Stomach (tissue), 9 donors: Measurements from ENCODE around the gene ACSBG1. TPM values are rescaled to one million over a fixed set of nuclear protein-coding genes. Genes with fewer than 3 reads are reported as not detected.

Experiments
- DNase-seq, 2 donors: peaks; one replicate each; pipeline versions ENCODE4 v3.0.0 to v3.0.0-alpha.2; 2013 to 2019
- H3K27ac ChIP-seq, 5 donors: fragments of 200-600 bp in 4 of 5; sonication (generic) in 4 of 5; one replicate each; pipeline ENCODE4 v1.5.1; 2013 to 2019; ENCODE audit warnings: mild to moderate bottlenecking in 1 of 5, moderate library complexity in 1 of 5
- H3K27me3 ChIP-seq, 3 donors: fragments of 200-600 bp; sonication (generic); one replicate each; pipeline ENCODE4 v1.5.1; 2017 to 2019; ENCODE audit warnings: mixed run types in 1 of 3
- H3K36me3 ChIP-seq, 4 donors: fragments of 200-600 bp; sonication (generic); 1 replicate in 3 of 4; 2 replicates in 1 of 4; pipeline ENCODE4 v1.5.1; 2016 to 2019
- H3K4me1 ChIP-seq, 4 donors: fragments of 200-600 bp; sonication (generic); one replicate each; pipeline ENCODE4 v1.5.1; 2016 to 2019
- H3K4me3 ChIP-seq, 4 donors: fragments of 200-600 bp; sonication (generic) in 3 of 4; one replicate each; pipeline ENCODE4 v1.5.1; 2016 to 2019; ENCODE audit warnings: mild to moderate bottlenecking in 1 of 4
- H3K9me3 ChIP-seq, 4 donors: fragments of 200-600 bp; sonication (generic); one replicate each; pipeline ENCODE4 v1.5.1; 2016 to 2019
- CTCF ChIP-seq, 7 experiments: fragments of 450-650 bp in 4 of 7; fragments of 200-600 bp in 3 of 7; sonication (generic) in 3 of 7; IDR thresholded peaks; one replicate each; pipeline ENCODE4 v1.5.1; 2016 to 2019; ENCODE audit warnings: antibody characterized with exemption in 7 of 7, control low read depth in 2 of 7, mild to moderate bottlenecking in 1 of 7
- EP300 ChIP-seq: sonication (generic); formaldehyde crosslinking; IDR thresholded peaks from one replicate; pipeline ENCODE4 v1.6.1; 2017; ENCODE audit warnings: antibody characterized with exemption
- POLR2A ChIP-seq, 4 donors: fragments of 450-650 bp; IDR thresholded peaks; one replicate each; pipeline ENCODE4 v1.6.1; 2016; ENCODE audit warnings: antibody characterized with exemption in 4 of 4, control low read depth in 2 of 4, mild to moderate bottlenecking in 1 of 4, moderate library complexity in 1 of 4
- POLR2AphosphoS5 ChIP-seq, 3 donors: sonication (generic); formaldehyde crosslinking; IDR thresholded peaks; one replicate each; pipeline ENCODE4 v1.6.1; 2016; ENCODE audit warnings: antibody characterized with exemption in 3 of 3
- WGBS, 5 donors: extraction: QIAGEN DNeasy Blood & Tissue Kit in 3 of 5; methylation state at CpG; one replicate each; pipeline versions ENCODE4 v1.1.5 to v1.1.7; 2013 to 2018; 5-methylcytosine and 5-hydroxymethylcytosine counted together
- intact Hi-C: fragments of 100-400 bp; cut with DNase I; formaldehyde crosslinking; loops from one replicate; pipeline ENCODE4 v1.15.1; 2023; ENCODE audit warnings: low total_unique reads
- polyA plus RNA-seq, 3 donors: library from polyadenylated mRNA; stranded (reverse); fragments of 200-250 nt; gene quantifications; one replicate each; pipeline ENCODE4 v1.2.3, GENCODE V29; 2013
- total RNA-seq, 5 donors: library from RNA; depleted of rRNA; stranded (reverse); fragments of >200 nt; gene quantifications; one replicate each; pipeline versions ENCODE4 v1.1.0 to v1.2.3, GENCODE V29; 2014 to 2016
- donor health status: healthy with polysubstance abuse.
- donor health status: Bipolar disorder and iron deficiency.
- donor health status: healthy.

The ACSBG1 gene
- total and polyA plus RNA-seq, 8 donors = under 0.01 to 1.5 (median 0.15) TPM; not detected in 3

DNA sequence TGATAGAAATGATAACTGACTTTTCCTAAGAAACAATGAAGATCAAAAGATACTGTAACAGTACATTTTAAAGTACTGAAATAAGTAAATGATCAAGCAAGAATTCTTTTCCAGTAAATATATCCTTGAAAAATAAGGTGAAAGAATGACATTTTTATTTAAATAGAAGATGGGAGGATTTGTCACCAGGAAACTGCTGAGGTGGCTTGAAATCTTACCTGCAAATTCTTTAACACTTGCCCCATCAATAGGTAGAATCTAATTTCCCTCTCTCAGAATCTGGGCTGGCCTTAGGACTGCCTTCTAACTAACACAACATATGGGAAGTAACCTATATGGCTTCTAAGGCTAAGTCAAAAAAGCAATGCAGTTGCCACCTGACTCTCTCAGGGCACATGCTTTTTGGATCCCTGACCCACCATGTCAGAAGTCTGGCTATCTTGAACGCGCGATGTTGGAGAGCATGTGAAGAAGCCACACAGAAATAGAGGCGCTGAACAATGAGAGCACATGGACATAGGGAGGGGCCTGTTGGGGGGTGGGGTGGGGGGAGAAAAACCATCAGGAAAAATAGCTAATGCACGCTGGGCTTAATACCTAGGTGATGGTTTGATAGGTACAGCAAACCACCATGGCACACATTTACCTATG, 11.5 kb downstream of the ACSBG1 start:
- no peak for DNase-seq
- 91 to 96% (median 95%) methylated on average over 5 of the region's 5 CpGs for WGBS, 5 donors
- H3K27me3 ChIP-seq = no peaks in the 10 kb centered on the region

DNA sequence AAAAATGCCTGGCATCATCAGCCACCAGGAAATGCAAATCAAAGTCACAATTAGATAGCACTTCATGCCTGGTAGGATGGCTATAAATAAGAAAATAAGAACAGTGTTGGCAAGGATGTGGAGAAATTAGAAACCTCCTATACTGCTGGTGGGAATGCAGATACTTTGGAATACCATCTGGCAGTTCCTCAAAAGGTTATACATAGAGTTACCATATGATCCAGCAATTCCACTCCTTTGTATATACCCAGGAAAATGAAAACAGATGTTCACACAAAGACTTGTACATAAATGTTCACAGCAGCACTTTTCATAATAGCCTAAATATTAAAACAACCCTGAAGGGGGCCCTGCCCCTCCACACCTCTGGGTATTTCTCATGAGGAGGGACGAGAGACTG, 13.7 kb downstream of the ACSBG1 start:
- DNase-seq = no peak
- Histone ChIP-seq H3K4me3 (no peak overlapping the region), H3K9me3 (no peaks in the 10 kb centered on the region), H3K4me1 (peaks cover 14 to 28% (median 18%) of the 10 kb centered on the region in 4 donors), H3K27me3 (no peaks in the 10 kb centered on the region), H3K36me3 (no peaks in the 10 kb centered on the region), H3K27ac (peak overlapping the region in 1 of 5 donors; percentile 67)
- 79 to 89% (median 81%) methylated on average over 1 of the region's 1 CpG for WGBS, 5 donors
- intact Hi-C loops = no loop called here
- no peak for TF ChIP-seq POLR2A (IDR thresholded peaks at IDR 0.05)
- no peak for TF ChIP-seq POLR2AphosphoS5 (IDR thresholded peaks at IDR 0.05)
- TF ChIP-seq CTCF (IDR thresholded peaks at IDR 0.05) = no peak
- no peak for TF ChIP-seq EP300

More for the DNA sequence above, 11.5 kb downstream of the ACSBG1 start:
- Histone ChIP-seq H3K36me3 (no peaks in the 10 kb centered on the region), H3K4me3 (no peak overlapping the region), H3K9me3 (no peaks in the 10 kb centered on the region), H3K4me1 (peaks cover 0 to 12% (median under 1%) of the 10 kb centered on the region in 4 donors), H3K27ac (peak overlapping the region in 1 of 5 donors; percentile 67)
- no peak for TF ChIP-seq CTCF (IDR thresholded peaks at IDR 0.05)
- TF ChIP-seq POLR2A (IDR thresholded peaks at IDR 0.05) = no peak
- TF ChIP-seq POLR2AphosphoS5 (IDR thresholded peaks at IDR 0.05) = no peak
- no peak for TF ChIP-seq EP300
- intact Hi-C loops = no loop called here

DNA sequence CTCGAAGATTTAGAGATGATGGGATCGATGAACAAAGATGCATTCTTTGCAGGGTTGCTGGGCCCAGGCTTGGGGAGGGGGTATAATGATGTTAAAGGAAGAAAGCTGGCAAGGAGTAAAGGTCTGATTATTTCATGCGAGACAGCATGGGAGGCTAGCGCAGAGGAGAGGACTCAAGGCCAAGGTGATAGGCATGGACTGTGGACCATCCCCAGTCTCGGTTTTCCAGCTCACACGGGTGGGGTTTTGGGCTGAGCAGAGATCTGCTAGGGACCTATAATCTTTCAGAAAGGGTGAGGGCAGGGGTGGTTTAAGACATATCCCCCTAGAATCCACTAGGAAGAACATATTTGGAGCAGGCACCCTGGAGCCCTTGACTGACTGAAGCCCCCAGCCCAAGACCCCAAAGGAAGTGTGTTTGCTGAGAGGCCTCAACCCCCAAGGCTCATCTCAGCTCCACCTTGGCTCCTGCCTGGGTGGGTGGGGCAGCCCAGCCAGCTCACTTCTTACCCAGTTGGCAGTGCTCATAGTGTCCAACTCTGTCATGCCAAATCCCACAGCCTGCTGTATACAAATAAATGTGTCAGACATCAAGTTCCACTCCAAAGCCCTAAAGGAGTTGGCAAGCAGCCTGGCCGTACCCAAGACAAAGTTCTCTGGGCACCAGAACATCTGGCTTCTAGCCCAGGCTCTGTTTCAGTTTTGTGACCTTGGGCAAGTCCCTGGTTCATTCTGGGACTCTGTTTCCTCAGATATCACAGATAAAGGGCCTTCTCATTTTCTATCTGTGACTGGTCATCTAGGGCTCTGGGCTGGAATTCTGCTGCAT, 17.9 kb downstream of the ACSBG1 start:
- WGBS, 5 donors = 63 to 73% (median 71%) methylated on average over 7 of the region's 7 CpGs
- H3K27ac ChIP-seq = peak overlapping the region in 4 of 5 donors; percentile 25 to 70 (median 52)
- H3K9me3 ChIP-seq = no peaks in the 10 kb centered on the region
- no peaks in the 10 kb centered on the region for H3K36me3 ChIP-seq
- peaks cover 14 to 46% (median 31%) of the 10 kb centered on the region in 4 donors for H3K4me1 ChIP-seq
- H3K27me3 ChIP-seq = peaks cover 0 to 8% (median 0%) of the 10 kb centered on the region in 3 donors
- no peak for TF ChIP-seq POLR2A (IDR thresholded peaks at IDR 0.05)
- peak; percentile 22 to 65 (median 43) for TF ChIP-seq POLR2AphosphoS5 (IDR thresholded peaks at IDR 0.05)
- no peak overlapping the region for H3K4me3 ChIP-seq
- peak; percentile 39 to 95 for DNase-seq
- intact Hi-C loops = no loop called here

DNA sequence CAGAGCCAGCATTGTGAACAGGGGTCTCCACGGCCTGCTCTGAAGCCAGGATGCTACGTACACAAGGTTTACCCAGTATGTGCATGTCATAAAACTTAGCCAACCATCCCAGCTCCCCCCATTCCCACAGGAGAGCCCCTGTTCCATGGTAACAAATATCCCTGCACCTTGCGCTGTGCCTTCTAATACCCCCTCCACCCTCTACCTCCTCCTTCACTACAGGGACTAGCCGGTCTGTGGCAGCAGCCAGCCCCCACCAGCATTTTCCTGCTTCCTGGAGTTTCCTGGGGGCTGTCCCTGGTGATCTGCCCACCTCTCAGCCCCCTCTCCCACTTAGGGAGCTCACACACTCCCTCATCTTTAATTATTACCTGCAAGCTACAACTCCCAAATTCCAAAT, 20.4 kb downstream of the ACSBG1 start:
- H3K36me3 ChIP-seq = no peaks in the 10 kb centered on the region
- WGBS, 5 donors = 83 to 90% (median 89%) methylated on average over 2 to 4 of the region's 4 CpGs
- intact Hi-C loops = no loop called here
- TF ChIP-seq EP300 (no peak), CTCF (IDR thresholded peaks at IDR 0.05) (no peak), POLR2AphosphoS5 (IDR thresholded peaks at IDR 0.05) (no peak), POLR2A (IDR thresholded peaks at IDR 0.05) (no peak)
- H3K27me3 ChIP-seq = peaks cover 0 to 8% (median 0%) of the 10 kb centered on the region in 3 donors
- DNase-seq = no peak
- H3K9me3 ChIP-seq = no peaks in the 10 kb centered on the region
- H3K4me3 ChIP-seq = no peak overlapping the region
- H3K4me1 ChIP-seq = peaks cover 17 to 62% (median 43%) of the 10 kb centered on the region in 4 donors
- H3K27ac ChIP-seq = no peak overlapping the region
